ENCODE measurements around the gene ORAI3. TPM values are rescaled to one million over a fixed set of nuclear protein-coding genes. Genes with fewer than 3 reads are reported as not detected.

The ORAI3 gene
- total RNA-seq, 2 donors from 2014 or later = 19.0 to 35.7 TPM

- no peaks in the 10 kb centered on the region for H3K27me3 ChIP-seq (replicated peaks; ENCODE audit: insufficient read depth)
- no peaks in the 10 kb centered on the region for H3K36me3 ChIP-seq
- TF ChIP-seq, protein P1, sequence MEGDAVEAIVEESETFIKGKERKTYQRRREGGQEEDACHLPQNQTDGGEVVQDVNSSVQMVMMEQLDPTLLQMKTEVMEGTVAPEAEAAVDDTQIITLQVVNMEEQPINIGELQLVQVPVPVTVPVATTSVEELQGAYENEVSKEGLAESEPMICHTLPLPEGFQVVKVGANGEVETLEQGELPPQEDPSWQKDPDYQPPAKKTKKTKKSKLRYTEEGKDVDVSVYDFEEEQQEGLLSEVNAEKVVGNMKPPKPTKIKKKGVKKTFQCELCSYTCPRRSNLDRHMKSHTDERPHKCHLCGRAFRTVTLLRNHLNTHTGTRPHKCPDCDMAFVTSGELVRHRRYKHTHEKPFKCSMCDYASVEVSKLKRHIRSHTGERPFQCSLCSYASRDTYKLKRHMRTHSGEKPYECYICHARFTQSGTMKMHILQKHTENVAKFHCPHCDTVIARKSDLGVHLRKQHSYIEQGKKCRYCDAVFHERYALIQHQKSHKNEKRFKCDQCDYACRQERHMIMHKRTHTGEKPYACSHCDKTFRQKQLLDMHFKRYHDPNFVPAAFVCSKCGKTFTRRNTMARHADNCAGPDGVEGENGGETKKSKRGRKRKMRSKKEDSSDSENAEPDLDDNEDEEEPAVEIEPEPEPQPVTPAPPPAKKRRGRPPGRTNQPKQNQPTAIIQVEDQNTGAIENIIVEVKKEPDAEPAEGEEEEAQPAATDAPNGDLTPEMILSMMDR (IDR thresholded peaks at IDR 0.05) = no peak
- peaks cover 25 to 48% of the 10 kb centered on the region in 2 donors for H3K4me1 ChIP-seq (ENCODE audit: control insufficient read depth in 1 of 2, low read depth in 2 of 2)
- H3K27ac ChIP-seq = peak overlapping the region in 1 of 2 donors; percentile 20
- no peaks in the 10 kb centered on the region for H3K9me3 ChIP-seq
- H3K4me3 ChIP-seq = no peak overlapping the region
- ATAC-seq (ENCODE audit: insufficient number of reproducible peaks, low FRiP score, low read depth) (no peak), DNase-seq (ENCODE audit: low spot score) (no peak)
Observed at GRCh38 chr16:30953111-30953510, 4.2 kb downstream of the ORAI3 start.

- H3K4me1 ChIP-seq (ENCODE audit: control insufficient read depth in 1 of 2, low read depth in 2 of 2) = peaks cover 25 to 50% of the 10 kb centered on the region in 2 donors
Observed at GRCh38 chr16:30953511-30954124, 4.8 kb downstream of the ORAI3 start.

GRCh38 chr16:30954993-30955392, 6.1 kb downstream of the ORAI3 start:
- Histone ChIP-seq H3K9me3 (no peaks in the 10 kb centered on the region), H3K27me3 (replicated peaks; ENCODE audit: insufficient read depth) (no peaks in the 10 kb centered on the region), H3K36me3 (peaks cover 5% of the 10 kb centered on the region), H3K27ac (no peak overlapping the region), H3K4me3 (no peak overlapping the region), H3K4me1 (ENCODE audit: control insufficient read depth in 1 of 2, low read depth in 2 of 2) (peaks cover 24 to 58% of the 10 kb centered on the region in 2 donors)
- TF ChIP-seq, protein P1 (IDR thresholded peaks at IDR 0.05) = no peak
- no peak for ATAC-seq (ENCODE audit: insufficient number of reproducible peaks, low FRiP score, low read depth)
- DNase-seq (ENCODE audit: low spot score) = no peak

More at GRCh38 chr16:30953511-30954124, 4.8 kb downstream of the ORAI3 start:
- TF ChIP-seq, protein P1 (IDR thresholded peaks at IDR 0.05) = peak; percentile 60
- Histone ChIP-seq H3K9me3 (no peaks in the 10 kb centered on the region), H3K4me3 (no peak overlapping the region), H3K36me3 (no peaks in the 10 kb centered on the region), H3K27me3 (replicated peaks; ENCODE audit: insufficient read depth) (no peaks in the 10 kb centered on the region), H3K27ac (peak overlapping the region in 1 of 2 donors; percentile 20)
- DNase-seq (ENCODE audit: low spot score) (no peak), ATAC-seq (ENCODE audit: insufficient number of reproducible peaks, low FRiP score, low read depth) (no peak)

DNA sequence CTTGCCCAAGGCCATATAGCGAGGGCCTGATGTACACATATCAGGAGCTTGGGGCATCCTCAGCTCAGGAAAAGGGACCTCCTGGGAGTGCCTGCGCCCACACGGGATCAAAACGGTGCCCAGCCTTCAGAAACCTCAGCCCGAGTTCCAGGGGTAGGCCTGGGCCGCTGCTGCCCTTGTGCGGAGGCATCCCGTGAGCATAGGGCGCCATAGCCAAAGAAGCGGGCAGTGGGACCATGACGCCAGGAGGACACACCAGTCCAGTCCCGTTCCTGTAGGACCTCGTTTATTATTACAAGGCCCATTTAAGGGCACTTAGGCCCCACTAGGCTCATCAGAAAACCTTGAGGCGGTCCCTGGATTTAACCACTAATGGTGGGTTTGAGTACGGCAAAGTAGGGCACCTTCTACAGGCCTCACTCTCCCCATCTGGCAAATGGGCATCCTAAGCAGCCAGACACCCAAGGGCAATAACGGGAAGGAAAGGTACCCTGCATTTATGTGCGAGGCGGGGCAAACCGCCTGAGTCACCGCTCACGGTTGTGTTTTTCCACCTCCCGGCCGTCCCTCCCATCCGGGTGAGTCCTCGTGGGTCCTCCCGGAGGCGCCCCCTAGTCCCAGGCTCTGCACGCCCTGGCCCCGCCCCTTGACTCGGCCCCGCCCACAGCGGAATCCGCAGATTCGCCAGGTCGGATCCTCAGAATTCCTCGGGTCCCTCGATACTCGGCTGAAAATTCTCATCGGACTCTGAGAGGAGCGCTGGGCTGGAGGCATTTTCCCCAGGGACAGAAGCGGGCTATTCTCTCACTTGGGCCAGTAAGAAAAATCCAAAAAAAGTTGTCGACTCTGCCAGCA, 8.0 kb downstream of the ORAI3 start:
- peaks cover 20% of the 10 kb centered on the region for H3K36me3 ChIP-seq
- peaks cover 9 to 41% of the 10 kb centered on the region in 2 donors for H3K4me1 ChIP-seq (ENCODE audit: control insufficient read depth in 1 of 2, low read depth in 2 of 2)
- no peaks in the 10 kb centered on the region for H3K9me3 ChIP-seq
- TF ChIP-seq, protein P1 (IDR thresholded peaks at IDR 0.05) = no peak
- DNase-seq (ENCODE audit: low spot score) = peak; percentile 45
- peak; percentile 57 for ATAC-seq (ENCODE audit: insufficient number of reproducible peaks, low FRiP score, low read depth)
- H3K27me3 ChIP-seq (replicated peaks; ENCODE audit: insufficient read depth) = no peaks in the 10 kb centered on the region
- H3K27ac ChIP-seq = peak overlapping the region; percentile 99 to 100
- H3K4me3 ChIP-seq = peak overlapping the region; percentile 98

- peaks cover 28% of the 10 kb centered on the region for H3K36me3 ChIP-seq
- ATAC-seq (ENCODE audit: insufficient number of reproducible peaks, low FRiP score, low read depth) (peak; percentile 77), DNase-seq (ENCODE audit: low spot score) (peak; percentile 93)
- no peaks in the 10 kb centered on the region for H3K27me3 ChIP-seq (replicated peaks; ENCODE audit: insufficient read depth)
- peak within 1 kb of the TSS; percentile 99 to 100 for H3K27ac ChIP-seq
- H3K9me3 ChIP-seq = no peaks in the 10 kb centered on the region
- TF ChIP-seq, protein P1 (IDR thresholded peaks at IDR 0.05) = no peak
- peaks cover 4 to 34% of the 10 kb centered on the region in 2 donors for H3K4me1 ChIP-seq (ENCODE audit: control insufficient read depth in 1 of 2, low read depth in 2 of 2)
- H3K4me3 ChIP-seq = peak within 1 kb of the TSS; percentile 98
Observed at GRCh38 chr16:30957456-30958174, 8.7 kb downstream of the ORAI3 start, which contains the start of gene SETD1A. Gene SETD1A (plus strand): TSS chr16:30957754. CDS start chr16:30958732, 978 bp downstream.
